ENCODE measurements around the gene REG4. TPM values are rescaled to one million over a fixed set of nuclear protein-coding genes. Genes with fewer than 3 reads are reported as not detected.

The REG4 gene
- total and polyA plus RNA-seq, 4 donors, result 0.08 to 0.19 (median 0.15) TPM; not detected in 1

DNA sequence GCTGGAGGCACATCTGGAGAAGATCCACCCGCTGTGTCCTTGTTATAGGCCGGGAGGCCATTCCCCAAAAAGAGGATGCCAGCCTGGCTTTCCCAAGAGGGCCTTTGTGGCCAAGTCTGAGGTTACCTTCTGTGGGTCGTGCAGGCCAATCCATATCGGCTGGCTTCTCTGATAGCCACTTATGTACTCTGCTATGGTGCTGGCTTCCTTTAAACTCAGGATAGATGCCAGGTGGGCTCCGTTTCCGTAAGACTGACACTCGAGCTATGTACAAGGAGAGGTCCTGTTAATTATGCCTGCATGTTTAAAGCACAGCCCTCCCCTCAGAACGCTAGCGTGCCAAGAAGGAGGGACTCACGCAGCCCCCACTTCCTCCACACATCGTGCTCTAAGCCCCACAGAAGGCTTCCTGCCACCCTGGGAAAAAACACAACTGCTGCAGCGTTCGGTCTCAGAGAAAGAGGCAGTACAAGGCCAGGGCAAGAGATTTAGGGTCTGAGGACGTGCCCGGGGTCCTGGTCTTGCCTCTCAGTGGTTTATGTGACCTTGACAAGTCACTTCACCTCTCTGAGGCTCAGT is 11.6 kb downstream of the REG4 start (continued):
- TF ChIP-seq, protein P1, sequence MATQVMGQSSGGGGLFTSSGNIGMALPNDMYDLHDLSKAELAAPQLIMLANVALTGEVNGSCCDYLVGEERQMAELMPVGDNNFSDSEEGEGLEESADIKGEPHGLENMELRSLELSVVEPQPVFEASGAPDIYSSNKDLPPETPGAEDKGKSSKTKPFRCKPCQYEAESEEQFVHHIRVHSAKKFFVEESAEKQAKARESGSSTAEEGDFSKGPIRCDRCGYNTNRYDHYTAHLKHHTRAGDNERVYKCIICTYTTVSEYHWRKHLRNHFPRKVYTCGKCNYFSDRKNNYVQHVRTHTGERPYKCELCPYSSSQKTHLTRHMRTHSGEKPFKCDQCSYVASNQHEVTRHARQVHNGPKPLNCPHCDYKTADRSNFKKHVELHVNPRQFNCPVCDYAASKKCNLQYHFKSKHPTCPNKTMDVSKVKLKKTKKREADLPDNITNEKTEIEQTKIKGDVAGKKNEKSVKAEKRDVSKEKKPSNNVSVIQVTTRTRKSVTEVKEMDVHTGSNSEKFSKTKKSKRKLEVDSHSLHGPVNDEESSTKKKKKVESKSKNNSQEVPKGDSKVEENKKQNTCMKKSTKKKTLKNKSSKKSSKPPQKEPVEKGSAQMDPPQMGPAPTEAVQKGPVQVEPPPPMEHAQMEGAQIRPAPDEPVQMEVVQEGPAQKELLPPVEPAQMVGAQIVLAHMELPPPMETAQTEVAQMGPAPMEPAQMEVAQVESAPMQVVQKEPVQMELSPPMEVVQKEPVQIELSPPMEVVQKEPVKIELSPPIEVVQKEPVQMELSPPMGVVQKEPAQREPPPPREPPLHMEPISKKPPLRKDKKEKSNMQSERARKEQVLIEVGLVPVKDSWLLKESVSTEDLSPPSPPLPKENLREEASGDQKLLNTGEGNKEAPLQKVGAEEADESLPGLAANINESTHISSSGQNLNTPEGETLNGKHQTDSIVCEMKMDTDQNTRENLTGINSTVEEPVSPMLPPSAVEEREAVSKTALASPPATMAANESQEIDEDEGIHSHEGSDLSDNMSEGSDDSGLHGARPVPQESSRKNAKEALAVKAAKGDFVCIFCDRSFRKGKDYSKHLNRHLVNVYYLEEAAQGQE (IDR thresholded peaks at IDR 0.05), result no peak
- TF ChIP-seq RXRA (IDR thresholded peaks at IDR 0.05), result no peak
- TF ChIP-seq FOXA2 (IDR thresholded peaks at IDR 0.05), result no peak
- TF ChIP-seq HNF4A (conservative IDR thresholded peaks at IDR 0.05), result no peak
- no peak for TF ChIP-seq FOXA1 (IDR thresholded peaks at IDR 0.05)
- TF ChIP-seq YY1 (IDR thresholded peaks at IDR 0.05), result no peak

DNA sequence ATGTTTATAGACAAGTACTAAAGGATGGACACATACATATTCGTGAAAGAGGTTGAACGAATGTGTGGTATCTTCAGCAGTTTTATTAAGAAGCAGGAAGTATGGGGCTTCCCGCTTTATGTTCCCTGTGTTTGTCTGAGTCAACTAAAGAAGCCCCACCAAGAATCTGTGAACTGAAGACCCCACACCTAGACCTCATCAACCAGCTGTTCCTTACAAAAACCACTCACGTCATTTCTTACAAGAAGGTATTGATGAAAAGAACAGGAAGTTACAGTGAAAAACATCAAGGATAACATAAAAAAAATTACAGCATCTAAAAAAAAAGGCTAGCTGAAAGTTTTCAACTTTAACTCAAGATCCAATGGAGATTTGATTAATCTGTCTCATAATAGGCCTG is 12.3 kb downstream of the REG4 start:
- H3K9ac ChIP-seq (ENCODE audit: low read depth in 1 of 2, low read length in 2 of 2), result no peak overlapping the region
- H3K36me3 ChIP-seq (ENCODE audit: control insufficient read depth in 4 of 4, insufficient read depth in 3 of 4, low read depth in 1 of 4, low read length in 3 of 4), result no peaks in the 10 kb centered on the region
- H3K9me3 ChIP-seq (ENCODE audit: control insufficient read depth in 4 of 4, low read length in 3 of 4), result no peaks in the 10 kb centered on the region
- no peak overlapping the region for H3K4me3 ChIP-seq (ENCODE audit: low read depth in 1 of 3, low read length in 3 of 3)
- H3K27me3 ChIP-seq (ENCODE audit: control insufficient read depth in 4 of 4, insufficient read depth in 4 of 4, low read length in 3 of 4), result no peaks in the 10 kb centered on the region
- 94% methylated on average over 4 of the region's 4 CpGs for WGBS
- DNase-seq (ENCODE audit: low spot score), result no peak
- H3K27ac ChIP-seq (ENCODE audit: low read depth in 1 of 2, low read length in 2 of 2), result no peak overlapping the region
- H3K4me1 ChIP-seq (ENCODE audit: control insufficient read depth in 4 of 4, insufficient read depth in 4 of 4, low read length in 3 of 4), result peaks cover 0 to 5% (median 0%) of the 10 kb centered on the region in 4 donors
- no peak for TF ChIP-seq GABPA (IDR thresholded peaks at IDR 0.05 in 1 of 2, conservative IDR thresholded peaks at IDR 0.05 in 1 of 2)
- TF ChIP-seq TAF1 (conservative IDR thresholded peaks at IDR 0.05), result no peak
- TF ChIP-seq EGR1 (IDR thresholded peaks at IDR 0.05; ENCODE audit: low read depth in 2 of 2), result no peak
- no peak for TF ChIP-seq SP1 (IDR thresholded peaks at IDR 0.05)
- TF ChIP-seq FOXA2 (IDR thresholded peaks at IDR 0.05), result no peak

DNA sequence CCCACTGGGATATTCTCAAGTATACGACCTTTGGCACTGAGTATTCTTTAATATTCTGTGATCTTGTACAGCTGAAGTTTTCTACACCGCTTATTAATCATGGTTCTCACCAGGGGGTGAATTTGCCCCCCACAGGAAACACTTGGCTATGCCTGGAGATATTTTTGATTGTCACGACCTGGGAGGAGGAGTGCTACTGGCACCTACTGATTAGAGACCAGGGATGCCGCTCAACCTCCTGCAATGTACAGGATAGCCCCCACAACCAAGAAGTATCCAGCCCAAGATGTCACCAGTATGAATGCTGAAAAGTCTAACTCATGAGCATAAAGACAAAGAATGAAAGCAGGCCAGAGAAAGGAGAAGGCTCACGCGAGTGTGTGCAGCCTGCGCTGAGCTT is 13.7 kb downstream of the REG4 start:
- WGBS, result 93% methylated on average over 7 of the region's 7 CpGs
- no peak overlapping the region for H3K9ac ChIP-seq (ENCODE audit: low read depth in 1 of 2, low read length in 2 of 2)
- H3K4me3 ChIP-seq (ENCODE audit: low read depth in 1 of 3, low read length in 3 of 3), result no peak overlapping the region
- no peaks in the 10 kb centered on the region for H3K27me3 ChIP-seq (ENCODE audit: control insufficient read depth in 4 of 4, insufficient read depth in 4 of 4, low read length in 3 of 4)
- H3K36me3 ChIP-seq (ENCODE audit: control insufficient read depth in 4 of 4, insufficient read depth in 3 of 4, low read depth in 1 of 4, low read length in 3 of 4), result no peaks in the 10 kb centered on the region
- TF ChIP-seq, protein P2, sequence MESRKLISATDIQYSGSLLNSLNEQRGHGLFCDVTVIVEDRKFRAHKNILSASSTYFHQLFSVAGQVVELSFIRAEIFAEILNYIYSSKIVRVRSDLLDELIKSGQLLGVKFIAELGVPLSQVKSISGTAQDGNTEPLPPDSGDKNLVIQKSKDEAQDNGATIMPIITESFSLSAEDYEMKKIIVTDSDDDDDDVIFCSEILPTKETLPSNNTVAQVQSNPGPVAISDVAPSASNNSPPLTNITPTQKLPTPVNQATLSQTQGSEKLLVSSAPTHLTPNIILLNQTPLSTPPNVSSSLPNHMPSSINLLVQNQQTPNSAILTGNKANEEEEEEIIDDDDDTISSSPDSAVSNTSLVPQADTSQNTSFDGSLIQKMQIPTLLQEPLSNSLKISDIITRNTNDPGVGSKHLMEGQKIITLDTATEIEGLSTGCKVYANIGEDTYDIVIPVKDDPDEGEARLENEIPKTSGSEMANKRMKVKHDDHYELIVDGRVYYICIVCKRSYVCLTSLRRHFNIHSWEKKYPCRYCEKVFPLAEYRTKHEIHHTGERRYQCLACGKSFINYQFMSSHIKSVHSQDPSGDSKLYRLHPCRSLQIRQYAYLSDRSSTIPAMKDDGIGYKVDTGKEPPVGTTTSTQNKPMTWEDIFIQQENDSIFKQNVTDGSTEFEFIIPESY (IDR thresholded peaks at IDR 0.05), result no peak
- TF ChIP-seq HNF4G (IDR thresholded peaks at IDR 0.05) (no peak), EGR1 (IDR thresholded peaks at IDR 0.05; ENCODE audit: low read depth in 2 of 2) (no peak), TAF1 (conservative IDR thresholded peaks at IDR 0.05) (no peak), NR2F2 (IDR thresholded peaks at IDR 0.05) (no peak), RAD21 (IDR thresholded peaks at IDR 0.05) (no peak), HNF4A (conservative IDR thresholded peaks at IDR 0.05) (no peak), YY1 (IDR thresholded peaks at IDR 0.05) (no peak), GABPA (IDR thresholded peaks at IDR 0.05 in 1 of 2, conservative IDR thresholded peaks at IDR 0.05 in 1 of 2) (no peak), FOXA1 (IDR thresholded peaks at IDR 0.05) (no peak), FOXA2 (IDR thresholded peaks at IDR 0.05) (no peak), JUND (IDR thresholded peaks at IDR 0.05) (no peak), RXRA (IDR thresholded peaks at IDR 0.05) (no peak), SP1 (IDR thresholded peaks at IDR 0.05) (no peak)
- TF ChIP-seq, protein P3, sequence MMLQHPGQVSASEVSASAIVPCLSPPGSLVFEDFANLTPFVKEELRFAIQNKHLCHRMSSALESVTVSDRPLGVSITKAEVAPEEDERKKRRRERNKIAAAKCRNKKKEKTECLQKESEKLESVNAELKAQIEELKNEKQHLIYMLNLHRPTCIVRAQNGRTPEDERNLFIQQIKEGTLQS (IDR thresholded peaks at IDR 0.05), result no peak
- TF ChIP-seq, protein P4, sequence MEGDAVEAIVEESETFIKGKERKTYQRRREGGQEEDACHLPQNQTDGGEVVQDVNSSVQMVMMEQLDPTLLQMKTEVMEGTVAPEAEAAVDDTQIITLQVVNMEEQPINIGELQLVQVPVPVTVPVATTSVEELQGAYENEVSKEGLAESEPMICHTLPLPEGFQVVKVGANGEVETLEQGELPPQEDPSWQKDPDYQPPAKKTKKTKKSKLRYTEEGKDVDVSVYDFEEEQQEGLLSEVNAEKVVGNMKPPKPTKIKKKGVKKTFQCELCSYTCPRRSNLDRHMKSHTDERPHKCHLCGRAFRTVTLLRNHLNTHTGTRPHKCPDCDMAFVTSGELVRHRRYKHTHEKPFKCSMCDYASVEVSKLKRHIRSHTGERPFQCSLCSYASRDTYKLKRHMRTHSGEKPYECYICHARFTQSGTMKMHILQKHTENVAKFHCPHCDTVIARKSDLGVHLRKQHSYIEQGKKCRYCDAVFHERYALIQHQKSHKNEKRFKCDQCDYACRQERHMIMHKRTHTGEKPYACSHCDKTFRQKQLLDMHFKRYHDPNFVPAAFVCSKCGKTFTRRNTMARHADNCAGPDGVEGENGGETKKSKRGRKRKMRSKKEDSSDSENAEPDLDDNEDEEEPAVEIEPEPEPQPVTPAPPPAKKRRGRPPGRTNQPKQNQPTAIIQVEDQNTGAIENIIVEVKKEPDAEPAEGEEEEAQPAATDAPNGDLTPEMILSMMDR (IDR thresholded peaks at IDR 0.05; ENCODE audit: low read depth, low read length, missing input control), result no peak
- TF ChIP-seq, protein P5, sequence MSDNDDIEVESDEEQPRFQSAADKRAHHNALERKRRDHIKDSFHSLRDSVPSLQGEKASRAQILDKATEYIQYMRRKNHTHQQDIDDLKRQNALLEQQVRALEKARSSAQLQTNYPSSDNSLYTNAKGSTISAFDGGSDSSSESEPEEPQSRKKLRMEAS (IDR thresholded peaks at IDR 0.05), result no peak
- no peak overlapping the region for H3K27ac ChIP-seq (ENCODE audit: low read depth in 1 of 2, low read length in 2 of 2)
- no peaks in the 10 kb centered on the region for H3K9me3 ChIP-seq (ENCODE audit: control insufficient read depth in 4 of 4, low read length in 3 of 4)
- no peak for DNase-seq (ENCODE audit: low spot score)
- peaks cover 0 to 5% (median 0%) of the 10 kb centered on the region in 4 donors for H3K4me1 ChIP-seq (ENCODE audit: control insufficient read depth in 4 of 4, insufficient read depth in 4 of 4, low read length in 3 of 4)

Measured in liver (tissue), 9 donors.